Hepatocyte (in vitro differentiated cells): ENCODE measurements around the gene CEP126. TPM values are rescaled to one million over a fixed set of nuclear protein-coding genes. Genes with fewer than 3 reads are reported as not detected.

Experiments used
- DNase-seq: peaks from one replicate; pipeline ENCODE4 v3.0.0-alpha.2; 2016; ENCODE audit warnings: low spot score
- H2AFZ ChIP-seq: fragments of 200-600 bp; sonication (generic); 2 replicates; pipeline ENCODE4 v1.6.0; 2016; ENCODE audit warnings: antibody characterized with exemption, mild to moderate bottlenecking
- H3K27ac ChIP-seq: fragments of 200-600 bp; sonication (generic); 2 replicates; pipeline ENCODE4 v1.5.1; 2016; ENCODE audit warnings: mild to moderate bottlenecking
- H3K27me3 ChIP-seq: fragments of 200-600 bp; sonication (generic); 2 replicates; pipeline ENCODE4 v1.6.1; 2016
- H3K36me3 ChIP-seq: fragments of 200-600 bp; sonication (generic); replicated peaks from 2 replicates; pipeline ENCODE4 v1.5.1; 2016; ENCODE audit warnings: low read depth; ENCODE audit not compliant: insufficient read depth
- H3K4me1 ChIP-seq: fragments of 200-600 bp; sonication (generic); 2 replicates; pipeline ENCODE4 v1.5.1; 2016; ENCODE audit warnings: mild to moderate bottlenecking, moderate library complexity; ENCODE audit not compliant: insufficient read depth
- H3K4me2 ChIP-seq: fragments of 200-600 bp; sonication (generic); 2 replicates; pipeline ENCODE4 v1.6.0; 2016
- H3K4me3 ChIP-seq: fragments of 200-600 bp; sonication (generic); 2 replicates; pipeline ENCODE4 v1.5.1; 2016; ENCODE audit warnings: mild to moderate bottlenecking
- H3K79me2 ChIP-seq: fragments of 200-600 bp; sonication (generic); 2 replicates; pipeline ENCODE4 v1.6.0; 2017; ENCODE audit warnings: mild to moderate bottlenecking
- H3K9me2 ChIP-seq: fragments of 200-600 bp; sonication (generic); replicated peaks from 2 replicates; pipeline ENCODE4 v1.6.0; 2017; ENCODE audit warnings: mild to moderate bottlenecking; ENCODE audit not compliant: insufficient read depth
- H3K9me3 ChIP-seq: fragments of 200-600 bp; sonication (generic); 2 replicates; pipeline ENCODE4 v1.5.1; 2016; ENCODE audit warnings: low read depth, mild to moderate bottlenecking
- H4K20me1 ChIP-seq: fragments of 200-600 bp; sonication (generic); 2 replicates; pipeline ENCODE4 v1.6.0; 2016; ENCODE audit warnings: mild to moderate bottlenecking; ENCODE audit not compliant: insufficient read depth, poor library complexity, severe bottlenecking
- EZH2 ChIP-seq: fragments of 200-600 bp; sonication (generic); IDR thresholded peaks from 2 replicates; pipeline ENCODE4 v1.6.1; 2016; ENCODE audit warnings: antibody characterized with exemption, mild to moderate bottlenecking, borderline replicate concordance
- EZH2phosphoT487 ChIP-seq: fragments of 200-600 bp; sonication (generic); IDR thresholded peaks from one replicate; pipeline ENCODE4 v1.6.1; 2018; ENCODE audit warnings: antibody characterized with exemption, mild to moderate bottlenecking, low read depth, moderate library complexity; ENCODE audit not compliant: unreplicated experiment, severe bottlenecking
- WGBS: methylation state at CpG from one replicate; pipeline ENCODE4 v1.1.6; 2016; ENCODE audit warnings: low lambda C conversion rate; ENCODE audit errors: missing lambda C conversion rate; 5-methylcytosine and 5-hydroxymethylcytosine counted together
- polyA plus RNA-seq: library from polyadenylated mRNA; unstranded; fragments of >200 nt; fragmentation: Nextera tagmentation; extraction: Ambion mirVana; gene quantifications from 2 replicates; pipeline ENCODE4 v1.2.1, GENCODE V29; 2016
- total RNA-seq: library from RNA; depleted of rRNA; stranded (reverse); fragments of >200 nt; gene quantifications from 2 replicates; pipeline ENCODE4 v1.2.3, GENCODE V29; 2014
- TF ChIP-seq, protein P1 (sequence below): fragments of 200-600 bp; sonication (generic); IDR thresholded peaks from 2 replicates; pipeline ENCODE4 v1.5.1; 2016; ENCODE audit warnings: antibody characterized with exemption, mild to moderate bottlenecking; ENCODE audit not compliant: poor library complexity

Gene CEP126
- total and polyA plus RNA-seq, 2 experiments from 2014 or later = 1.8 to 2.2 TPM

DNA sequence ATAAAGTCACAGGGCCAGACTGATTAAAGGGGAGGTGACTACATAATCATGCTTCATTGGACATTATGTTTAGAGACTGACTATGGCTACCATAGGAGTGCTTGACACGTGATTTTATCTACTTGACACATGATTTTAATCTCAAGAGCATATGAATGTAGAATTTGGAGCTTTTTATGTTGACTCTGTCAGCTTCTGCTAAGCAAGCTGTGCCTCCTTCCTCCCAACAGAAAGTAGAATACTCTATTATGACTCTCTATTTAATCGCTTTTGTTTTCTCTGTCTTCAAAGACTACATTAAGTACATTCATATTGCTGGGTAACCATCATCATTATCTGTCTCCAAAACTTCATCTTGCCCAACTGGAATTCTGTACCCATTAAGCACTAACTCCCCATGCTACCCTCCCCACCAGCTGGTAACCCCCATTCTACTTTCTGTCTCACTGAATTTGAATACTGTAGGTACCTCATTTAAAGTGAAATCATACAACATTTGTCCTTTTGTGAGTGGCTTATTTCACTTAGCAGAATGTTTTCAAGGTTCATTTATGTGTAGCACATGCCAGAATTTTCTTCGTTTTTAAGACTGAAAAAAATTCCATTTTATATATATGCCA is 26.2 kb downstream of the CEP126 start:
- Histone ChIP-seq H3K9me3 (no peaks in the 10 kb centered on the region), H2AFZ (no peak overlapping the region), H3K4me1 (no peaks in the 10 kb centered on the region), H3K4me3 (no peak overlapping the region), H3K27me3 (no peaks in the 10 kb centered on the region), H3K9me2 (no peaks in the 10 kb centered on the region), H3K27ac (no peak overlapping the region), H3K79me2 (no peaks in the 10 kb centered on the region), H4K20me1 (no peaks in the 10 kb centered on the region), H3K36me3 (no peaks in the 10 kb centered on the region), H3K4me2 (no peak overlapping the region)
- WGBS = 83% methylated on average over 3 of the region's 3 CpGs
- TF ChIP-seq EZH2phosphoT487 (no peak), EZH2 (no peak)
- TF ChIP-seq, protein P1, sequence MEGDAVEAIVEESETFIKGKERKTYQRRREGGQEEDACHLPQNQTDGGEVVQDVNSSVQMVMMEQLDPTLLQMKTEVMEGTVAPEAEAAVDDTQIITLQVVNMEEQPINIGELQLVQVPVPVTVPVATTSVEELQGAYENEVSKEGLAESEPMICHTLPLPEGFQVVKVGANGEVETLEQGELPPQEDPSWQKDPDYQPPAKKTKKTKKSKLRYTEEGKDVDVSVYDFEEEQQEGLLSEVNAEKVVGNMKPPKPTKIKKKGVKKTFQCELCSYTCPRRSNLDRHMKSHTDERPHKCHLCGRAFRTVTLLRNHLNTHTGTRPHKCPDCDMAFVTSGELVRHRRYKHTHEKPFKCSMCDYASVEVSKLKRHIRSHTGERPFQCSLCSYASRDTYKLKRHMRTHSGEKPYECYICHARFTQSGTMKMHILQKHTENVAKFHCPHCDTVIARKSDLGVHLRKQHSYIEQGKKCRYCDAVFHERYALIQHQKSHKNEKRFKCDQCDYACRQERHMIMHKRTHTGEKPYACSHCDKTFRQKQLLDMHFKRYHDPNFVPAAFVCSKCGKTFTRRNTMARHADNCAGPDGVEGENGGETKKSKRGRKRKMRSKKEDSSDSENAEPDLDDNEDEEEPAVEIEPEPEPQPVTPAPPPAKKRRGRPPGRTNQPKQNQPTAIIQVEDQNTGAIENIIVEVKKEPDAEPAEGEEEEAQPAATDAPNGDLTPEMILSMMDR = no peak
- no peak for DNase-seq

GRCh38 chr11:101944923-101945322 is 30.1 kb downstream of the CEP126 start:
- H3K27me3 ChIP-seq = no peaks in the 10 kb centered on the region
- no peaks in the 10 kb centered on the region for H3K9me3 ChIP-seq
- DNase-seq = no peak
- H3K79me2 ChIP-seq = no peaks in the 10 kb centered on the region
- no peak for TF ChIP-seq EZH2phosphoT487
- TF ChIP-seq, protein P1 = no peak
- TF ChIP-seq EZH2 = no peak
- no peaks in the 10 kb centered on the region for H3K4me1 ChIP-seq
- H3K27ac ChIP-seq = no peak overlapping the region
- 84% methylated on average over 2 of the region's 2 CpGs for WGBS
- H3K36me3 ChIP-seq = no peaks in the 10 kb centered on the region
- no peaks in the 10 kb centered on the region for H4K20me1 ChIP-seq
- H3K4me3 ChIP-seq = no peak overlapping the region
- H3K4me2 ChIP-seq = no peak overlapping the region
- H2AFZ ChIP-seq = no peak overlapping the region
- H3K9me2 ChIP-seq = no peaks in the 10 kb centered on the region

GRCh38 chr11:101945448-101945847 is 30.6 kb downstream of the CEP126 start:
- no peaks in the 10 kb centered on the region for H3K9me3 ChIP-seq
- no peaks in the 10 kb centered on the region for H4K20me1 ChIP-seq
- H3K4me2 ChIP-seq = no peak overlapping the region
- no peak for TF ChIP-seq EZH2
- TF ChIP-seq, protein P1 = no peak
- no peak for TF ChIP-seq EZH2phosphoT487
- H3K4me1 ChIP-seq = no peaks in the 10 kb centered on the region
- no peaks in the 10 kb centered on the region for H3K9me2 ChIP-seq
- H3K27ac ChIP-seq = no peak overlapping the region
- no peak overlapping the region for H2AFZ ChIP-seq
- no peaks in the 10 kb centered on the region for H3K79me2 ChIP-seq
- no peak overlapping the region for H3K4me3 ChIP-seq
- no peaks in the 10 kb centered on the region for H3K36me3 ChIP-seq
- 77% methylated on average over 4 of the region's 4 CpGs for WGBS
- H3K27me3 ChIP-seq = no peaks in the 10 kb centered on the region
- no peak for DNase-seq
